Stimulated activated CD8-positive, alpha-beta memory T cell treated with anti-CD3 and anti-CD28 coated beads, Interleukin-15, amount 100 ng/mL, for 24 hours (primary cell): ENCODE results near the gene FGD6.
"Not testable (repeated sequence)": the region's sequence is repeated elsewhere in the genome, so short reads cannot be mapped to it uniquely, and the experiment has no call there.

ENCODE experiments used
- DNase-seq: peaks from one replicate; pipeline ENCODE4 v3.0.0-alpha.2; 2020; ENCODE audit warnings: low read depth

FGD6 gene

DNA sequence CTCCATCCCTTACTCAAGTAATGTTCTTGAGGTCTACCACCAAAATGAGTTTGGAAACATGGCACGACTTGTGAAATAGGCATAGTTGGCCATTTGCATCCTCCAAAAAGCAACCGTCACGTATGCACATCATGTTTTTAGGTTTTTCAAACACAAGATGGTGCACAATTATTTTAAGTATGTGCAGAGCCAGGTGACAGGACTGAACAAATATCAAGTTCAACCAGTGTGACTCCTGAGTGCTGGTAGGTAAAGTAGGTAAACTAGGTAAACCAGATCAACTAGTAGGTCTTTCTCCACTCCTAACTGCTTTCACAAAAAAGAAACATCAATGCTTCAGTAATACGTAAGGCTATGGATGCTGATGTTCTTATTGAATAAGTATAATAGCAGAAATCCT lies 39.1 kb downstream of the FGD6 start:
- no peak for DNase-seq

DNA sequence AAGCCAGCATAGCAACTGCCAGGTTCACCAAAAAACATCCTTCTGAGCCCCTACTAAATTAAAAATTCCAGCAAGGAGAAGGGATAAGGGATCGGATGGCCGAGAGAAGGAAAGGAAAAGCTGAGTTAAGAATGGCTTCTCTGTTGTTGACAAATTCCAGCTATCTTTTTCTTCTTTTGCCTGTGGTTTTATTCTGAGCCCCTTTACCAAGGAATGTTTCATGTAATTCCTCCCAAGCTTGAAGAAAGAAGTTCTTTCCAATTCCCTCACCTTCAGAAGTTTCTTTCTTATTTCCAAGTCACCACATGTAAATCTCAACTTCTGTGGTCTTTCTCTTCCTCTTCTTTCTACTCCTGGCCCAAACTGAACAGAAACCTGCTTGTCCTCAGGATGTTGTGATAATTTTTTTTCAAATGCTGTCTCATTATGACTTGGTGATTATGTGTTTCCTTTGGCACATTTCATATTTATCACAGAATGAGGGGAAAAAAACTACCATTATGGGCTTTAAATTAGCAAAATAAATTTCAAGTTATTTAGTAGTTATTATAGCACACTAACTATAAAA lies 40.0 kb downstream of the FGD6 start:
- DNase-seq = no peak

DNA sequence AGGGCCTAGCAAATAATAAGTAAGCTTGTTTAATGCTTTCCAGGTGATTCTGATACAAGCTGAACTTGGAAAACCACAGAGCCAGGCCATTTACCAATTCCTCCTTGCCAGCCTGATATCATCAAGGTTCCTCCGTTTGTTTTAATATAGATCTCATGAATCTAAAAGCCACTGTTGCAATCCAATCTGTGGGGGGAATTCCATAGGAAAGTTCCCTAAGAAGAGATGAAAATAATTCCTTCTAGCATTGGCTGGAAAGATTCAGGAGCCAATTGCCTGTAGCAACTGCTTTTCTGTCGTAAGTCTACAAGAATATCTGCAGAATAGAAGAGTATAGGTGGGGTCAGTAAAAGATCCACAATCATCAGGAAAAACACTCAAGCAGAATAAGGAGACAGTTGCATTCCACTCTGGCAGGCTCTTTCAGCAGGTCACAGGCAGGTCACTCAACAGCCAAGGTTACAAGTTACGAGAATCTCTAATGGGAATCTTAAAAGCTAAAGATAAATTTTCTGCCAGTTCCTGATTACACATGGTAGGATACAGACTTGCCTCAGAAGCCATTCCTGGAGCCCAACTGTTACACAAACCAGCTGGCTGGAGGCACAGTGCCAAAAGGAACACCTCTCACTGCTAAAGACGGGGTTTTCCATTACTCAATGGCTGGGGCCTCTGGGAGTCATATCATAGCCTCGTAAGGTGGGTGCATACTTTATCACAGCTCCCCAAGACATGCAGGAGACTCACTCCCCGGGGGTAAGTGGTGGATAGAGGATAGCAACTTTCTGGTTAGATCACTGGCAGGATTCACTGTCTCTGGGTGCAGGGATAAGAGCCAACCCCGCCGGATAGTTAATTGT lies 43.6 kb downstream of the FGD6 start:
- DNase-seq = no peak

DNA sequence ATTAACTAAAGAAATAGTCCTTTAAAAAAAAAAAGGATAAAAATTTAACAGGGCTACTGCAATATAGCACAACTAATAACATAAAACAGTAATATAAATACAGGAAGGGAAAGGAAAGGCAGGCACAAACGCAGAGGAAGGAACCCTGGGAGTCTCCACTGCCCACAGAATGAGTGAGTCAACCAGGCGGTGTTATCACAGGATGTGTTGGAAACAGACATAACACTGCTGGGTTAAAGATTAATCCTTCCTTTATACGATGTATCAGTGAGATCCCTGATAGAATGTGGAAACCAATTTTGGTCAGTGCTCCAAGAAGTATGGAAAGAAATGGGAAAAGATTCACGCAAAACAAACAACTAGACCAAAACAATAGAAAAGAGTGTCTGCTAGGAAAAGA lies 47.9 kb downstream of the FGD6 start:
- no peak for DNase-seq

DNA sequence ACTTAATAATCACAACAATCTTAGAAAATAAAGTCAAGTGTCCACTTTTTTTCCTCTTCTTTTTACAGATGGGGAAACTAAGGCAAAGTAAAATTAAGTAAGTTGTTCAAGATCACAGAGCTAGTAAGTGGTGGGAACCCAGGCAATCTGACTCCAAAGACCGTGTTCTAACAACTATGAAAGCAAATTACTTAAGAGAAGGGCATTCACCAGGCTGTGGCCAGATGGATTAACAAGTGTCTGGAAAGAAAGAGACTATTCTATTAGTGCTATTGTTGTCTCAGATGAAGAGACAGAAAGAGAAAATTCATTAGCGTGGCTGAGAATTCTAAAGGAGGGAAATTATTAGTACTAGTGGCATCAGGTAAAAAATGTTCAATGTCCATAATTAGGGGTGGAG lies 48.5 kb downstream of the FGD6 start:
- no peak for DNase-seq

DNA sequence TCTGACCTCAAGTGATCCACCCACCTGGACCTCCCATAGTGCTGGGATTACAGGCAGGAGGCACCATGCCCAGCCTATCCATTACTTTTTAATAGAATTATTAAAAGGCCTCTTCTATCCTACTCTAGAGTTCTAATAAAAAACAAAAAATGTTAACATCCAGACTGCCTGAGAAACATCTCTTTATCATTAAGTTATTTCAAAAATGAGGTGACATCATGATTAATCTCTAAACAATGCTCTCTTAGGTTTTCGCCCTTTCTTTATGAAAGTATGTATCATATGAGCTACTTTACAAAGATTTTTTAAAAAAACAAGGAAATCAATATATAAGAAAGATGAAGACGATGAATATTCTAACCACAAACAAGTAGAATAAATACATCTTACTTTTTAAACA lies 52.6 kb downstream of the FGD6 start:
- DNase-seq = no peak

DNA sequence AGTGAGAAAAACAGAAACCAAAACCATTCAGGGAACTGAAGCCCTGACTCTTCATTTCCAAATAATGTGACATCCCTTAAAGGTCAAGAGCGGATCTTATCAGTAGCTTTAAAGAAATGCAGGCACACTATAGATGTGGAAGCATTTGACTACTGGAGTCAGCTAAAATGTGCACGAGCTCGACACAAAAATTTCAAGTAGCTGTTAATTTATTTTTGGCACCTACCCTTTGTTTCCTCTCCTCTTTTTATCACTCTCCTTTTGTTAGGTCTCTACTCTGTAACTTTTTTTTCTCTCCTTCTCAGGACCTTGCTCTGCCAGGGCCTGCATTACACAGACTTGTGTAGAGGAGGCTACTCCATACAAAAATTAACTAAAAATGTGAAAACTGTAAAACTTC lies 58.3 kb downstream of the FGD6 start:
- DNase-seq = no peak

DNA sequence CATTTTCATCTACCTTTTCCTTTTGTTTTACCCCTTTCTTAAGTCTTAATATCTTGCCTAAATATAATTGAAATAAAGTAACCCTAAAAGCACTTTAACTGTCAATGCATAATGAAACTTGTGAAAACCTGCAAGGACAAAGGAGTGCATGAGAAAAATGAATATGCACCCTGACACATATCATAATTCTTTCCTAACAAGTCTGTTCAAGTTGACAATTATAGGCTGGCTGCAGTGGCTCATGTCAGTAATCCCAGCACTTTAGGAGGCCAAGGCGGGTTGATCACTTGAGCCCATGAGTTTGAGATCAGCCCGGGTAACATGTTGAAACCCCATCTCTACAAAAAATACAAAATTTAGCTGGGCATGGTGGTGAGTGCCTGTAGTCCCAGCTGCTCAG lies 65.4 kb downstream of the FGD6 start:
- no peak for DNase-seq

DNA sequence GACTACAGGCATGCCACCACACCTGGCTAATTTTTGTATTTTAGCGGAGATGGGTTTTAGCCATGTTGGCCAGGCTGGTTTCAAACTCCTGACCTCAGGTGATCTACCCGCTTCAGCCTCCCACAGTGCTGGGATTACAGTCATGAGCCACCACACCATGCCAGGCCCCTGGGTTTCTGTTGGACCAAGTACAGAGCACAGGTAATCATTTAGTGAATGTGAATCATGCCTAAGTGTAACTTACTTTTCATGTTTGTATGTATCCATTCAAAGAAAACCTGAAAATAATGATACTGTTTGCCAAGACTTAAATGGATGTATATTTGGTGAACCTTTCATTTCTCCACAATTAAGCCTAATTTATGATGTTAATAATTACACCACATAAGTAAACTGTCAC lies 65.9 kb downstream of the FGD6 start:
- no peak for DNase-seq

DNA sequence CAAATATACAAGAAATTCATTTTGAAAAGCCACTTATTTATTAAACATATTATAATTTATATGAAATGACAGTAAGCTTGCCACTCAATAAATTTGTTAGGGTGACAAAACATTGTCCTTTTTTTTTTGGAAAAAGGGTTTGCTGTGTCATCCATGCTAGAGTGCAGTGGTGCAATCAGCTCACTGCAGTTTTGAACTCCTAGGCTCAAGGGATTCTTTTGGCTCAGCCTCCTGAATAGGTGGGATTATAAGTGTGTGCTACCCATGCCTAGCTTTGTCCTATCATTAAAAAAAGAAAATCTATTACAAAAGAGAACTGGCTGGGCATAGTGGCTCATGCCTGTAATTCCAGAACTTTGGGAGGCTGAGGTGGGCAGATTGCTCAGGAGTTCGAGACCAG lies 66.8 kb downstream of the FGD6 start:
- no peak for DNase-seq

DNA sequence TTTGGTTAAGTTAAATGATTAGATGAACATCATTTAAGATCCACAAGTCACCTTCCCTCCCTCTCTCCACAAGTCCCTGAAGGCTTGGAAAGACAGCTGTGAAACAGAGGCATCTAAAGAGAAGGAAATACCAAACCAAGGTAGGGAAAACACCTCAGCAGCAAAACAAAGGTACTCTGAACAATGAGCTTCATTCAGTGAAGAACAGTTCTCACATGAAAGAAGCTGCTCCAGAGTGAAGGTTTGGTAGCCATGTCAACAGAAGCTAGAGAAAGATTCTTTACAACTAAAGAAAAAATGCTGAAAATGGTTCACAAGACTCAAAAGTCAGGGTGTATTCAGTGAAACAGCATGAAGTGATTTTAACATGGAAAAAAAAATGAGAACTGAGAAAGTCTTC lies 69.4 kb downstream of the FGD6 start:
- no peak for DNase-seq

DNA sequence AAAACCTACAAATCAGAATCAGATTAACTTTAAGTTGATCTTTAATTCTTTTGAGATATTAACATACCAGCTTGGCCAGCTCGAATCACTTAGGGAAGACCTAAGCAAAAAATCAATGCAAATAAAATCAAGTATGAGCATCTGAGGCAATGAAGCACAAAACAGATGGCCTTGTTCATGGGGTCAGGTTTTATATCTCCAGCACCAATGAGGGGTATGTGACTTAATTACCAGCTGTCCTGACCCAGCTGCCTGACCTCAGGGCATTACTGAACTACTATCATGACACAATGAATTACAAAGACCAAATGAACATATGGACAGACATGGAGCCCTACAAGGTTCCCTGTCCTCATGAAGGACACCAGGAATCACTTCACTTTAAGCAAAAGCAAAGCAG lies 70.5 kb downstream of the FGD6 start:
- DNase-seq = no peak

DNA sequence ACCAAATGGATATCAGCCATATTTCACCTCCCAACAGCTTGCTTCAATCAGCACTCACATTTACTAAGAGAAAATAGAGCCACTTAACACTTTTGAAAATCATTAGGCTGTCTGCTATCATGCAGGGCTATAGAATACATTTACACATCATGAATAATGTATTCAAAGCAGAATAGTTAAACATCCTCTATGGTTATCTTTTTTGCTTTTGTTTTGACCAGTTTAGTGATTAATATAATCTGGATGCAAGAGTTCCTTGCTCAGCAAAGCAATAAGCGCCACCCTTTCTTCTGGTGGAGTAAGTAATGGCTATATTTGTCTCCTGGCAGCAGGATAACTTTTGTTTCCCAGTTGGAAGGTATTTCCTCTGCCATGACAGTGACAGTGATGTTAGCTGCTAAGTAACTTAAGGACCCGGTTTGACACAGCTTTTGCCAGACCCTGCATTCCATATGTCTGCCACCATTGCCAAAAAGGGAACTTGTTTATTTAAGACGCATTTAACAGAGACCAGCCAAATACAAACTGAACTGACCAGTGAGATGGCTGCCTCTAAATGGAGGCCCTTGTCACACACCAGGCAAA lies 73.6 kb downstream of the FGD6 start:
- DNase-seq = no peak

DNA sequence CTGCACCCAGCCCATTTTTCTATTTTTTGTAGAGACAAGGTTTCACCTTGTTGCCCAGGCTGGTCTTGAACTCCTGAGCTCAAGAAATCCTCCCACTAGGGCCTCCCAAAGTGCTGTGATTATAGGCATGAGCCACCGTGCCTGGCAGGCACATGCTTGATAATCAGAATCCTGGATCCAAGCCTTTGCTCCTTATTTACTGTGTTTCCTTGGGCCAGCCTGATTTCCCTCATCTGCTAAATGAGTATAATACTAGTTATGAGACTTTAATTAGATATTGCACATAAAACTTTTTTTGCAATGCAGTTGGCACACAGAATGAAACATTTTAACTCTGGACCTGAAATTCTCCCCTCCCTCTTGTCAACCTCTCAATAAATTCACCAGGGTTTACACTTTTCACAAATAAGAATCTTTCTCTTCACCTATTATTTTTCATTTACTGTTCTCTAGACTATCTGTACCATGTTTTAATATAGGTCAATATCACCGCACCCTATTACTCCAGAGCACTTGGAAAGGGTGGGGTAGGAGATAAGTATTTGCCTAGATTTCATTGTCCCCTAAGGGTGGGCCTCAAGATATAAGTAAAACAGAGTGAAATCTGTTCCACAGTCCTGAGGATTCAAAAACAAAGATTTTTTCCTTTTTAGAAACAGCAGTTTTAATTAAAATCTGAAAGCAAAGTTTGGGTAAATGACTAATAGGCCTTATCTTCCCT lies 74.7 kb downstream of the FGD6 start:
- no peak for DNase-seq

DNA sequence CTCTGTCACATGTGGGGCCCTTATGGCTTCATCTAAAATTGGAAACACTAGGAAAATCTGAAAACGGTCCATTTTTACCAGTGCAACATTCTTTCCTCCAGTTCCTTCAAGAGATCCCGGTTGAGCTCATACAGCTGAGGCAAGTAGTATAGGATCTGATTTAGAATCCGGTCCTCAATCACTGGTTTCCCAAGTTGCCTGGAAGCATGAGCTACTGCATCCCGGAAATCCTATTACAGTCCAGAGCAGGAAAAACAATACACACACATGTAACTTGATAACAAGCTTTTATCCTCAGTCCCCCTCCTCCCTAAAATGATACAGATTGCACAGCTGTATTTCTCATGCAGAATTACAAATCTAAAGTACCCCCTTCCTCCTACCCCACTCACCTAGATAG lies 76.0 kb downstream of the FGD6 start:
- DNase-seq = no peak

DNA sequence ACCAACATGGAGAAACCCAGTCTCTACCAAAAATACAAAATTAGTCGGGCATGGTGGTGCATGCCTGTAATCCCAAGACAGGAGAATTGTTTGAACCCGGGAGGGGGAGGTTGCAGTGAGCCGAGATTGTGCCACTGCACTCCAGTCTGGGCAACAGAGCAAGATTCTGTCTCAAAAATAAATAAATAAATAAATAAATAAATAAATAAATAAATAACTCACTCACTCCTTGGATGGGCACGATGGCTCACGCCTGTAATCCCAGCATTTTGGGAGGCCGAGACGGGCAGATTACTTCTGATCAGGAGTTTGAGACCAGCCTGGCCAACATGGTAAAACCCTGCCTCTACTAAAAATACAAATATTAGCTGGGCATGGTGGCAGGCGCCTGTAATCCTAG lies 79.2 kb downstream of the FGD6 start:
- not testable (repeated sequence) for DNase-seq

DNA sequence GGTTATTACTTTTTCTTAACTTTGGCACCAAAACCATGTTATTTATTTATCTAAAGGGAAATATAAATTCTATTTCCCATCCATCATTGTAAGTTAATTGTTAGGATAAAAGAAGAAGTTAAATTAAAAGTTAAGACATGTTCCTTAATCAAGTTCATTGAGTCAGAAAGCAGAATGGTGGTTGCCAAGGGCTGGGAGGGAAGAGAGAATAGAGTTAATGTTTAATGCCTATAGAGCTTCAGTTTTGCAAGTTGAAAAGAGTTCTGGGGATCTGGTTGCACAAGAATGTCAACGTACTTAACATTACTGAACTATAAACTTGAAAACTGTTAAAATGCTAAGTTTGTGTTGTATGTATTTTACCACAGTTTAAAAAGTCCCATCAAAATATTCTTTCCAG lies 80.7 kb downstream of the FGD6 start:
- DNase-seq = no peak

DNA sequence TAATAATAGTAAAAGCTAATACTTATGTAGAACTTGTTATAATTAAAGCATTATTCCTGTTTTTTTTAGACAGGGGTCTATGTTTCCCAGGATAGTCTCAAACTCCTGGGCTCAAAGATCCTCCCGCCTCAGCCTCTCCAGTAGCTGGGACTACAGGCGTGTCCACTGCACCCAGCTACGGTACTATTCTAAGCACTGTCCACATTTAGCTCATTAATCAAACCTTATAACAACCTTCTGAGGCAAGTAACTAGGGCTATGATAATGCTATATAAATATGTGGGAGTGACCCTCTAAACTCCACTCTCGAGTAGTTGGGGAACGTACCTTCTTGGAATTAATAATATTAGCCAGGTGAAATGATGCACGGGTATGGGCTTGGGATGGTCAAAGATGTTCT lies 83.2 kb downstream of the FGD6 start:
- no peak for DNase-seq

DNA sequence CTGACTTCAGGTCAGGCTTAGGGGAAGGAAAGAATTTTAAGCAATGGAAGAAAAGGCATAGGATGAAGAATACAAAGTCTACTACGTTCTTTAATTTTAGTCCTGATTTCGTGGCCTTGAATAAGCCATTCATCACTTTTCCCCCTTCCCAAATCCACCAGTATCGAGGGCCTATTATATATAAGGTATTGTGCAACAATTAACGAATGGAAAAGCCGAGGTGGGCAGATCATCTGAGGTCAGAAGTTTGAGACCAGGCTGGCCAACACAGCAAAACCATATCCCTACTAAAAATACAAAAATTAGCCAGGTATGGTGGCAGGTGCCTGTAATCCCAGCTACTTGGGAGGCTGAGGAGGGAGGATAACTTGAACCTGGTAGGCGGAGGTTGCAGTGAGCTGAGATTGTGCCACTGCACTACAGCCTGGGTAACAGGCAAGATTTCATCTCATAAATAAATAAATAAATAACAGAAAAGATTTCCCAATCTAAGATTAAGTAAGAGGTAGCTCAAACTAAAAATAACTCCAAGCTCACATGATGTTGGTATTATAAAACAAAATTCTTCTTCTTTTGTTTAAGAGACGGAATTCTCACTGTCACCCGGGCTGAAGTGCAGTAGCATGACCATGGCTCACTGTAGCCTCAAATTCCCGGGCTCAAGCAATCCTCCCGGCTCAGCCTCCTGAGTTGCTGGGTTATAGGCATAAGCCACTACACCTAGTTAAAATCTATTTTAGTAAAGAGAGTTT lies 85.5 kb downstream of the FGD6 start:
- DNase-seq = no peak

DNA sequence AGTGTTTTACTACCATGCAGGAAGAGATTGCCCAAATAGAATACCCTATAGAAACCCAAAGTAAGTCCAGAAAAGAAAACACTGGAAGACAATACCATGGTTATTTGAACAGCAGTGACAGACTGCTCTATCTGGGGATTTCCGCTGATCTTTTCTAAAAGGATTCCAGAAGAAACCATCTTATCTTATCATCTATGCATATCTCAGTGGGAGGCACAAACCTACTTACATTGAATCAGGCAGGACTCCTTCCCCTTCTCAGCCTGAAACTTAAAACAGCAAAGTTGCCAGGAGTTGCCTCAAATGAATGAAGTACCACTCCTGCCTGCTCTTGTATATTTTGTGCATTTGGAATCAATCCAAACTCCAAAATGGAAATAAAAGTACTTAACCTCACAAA lies 87.2 kb downstream of the FGD6 start:
- no peak for DNase-seq

DNA sequence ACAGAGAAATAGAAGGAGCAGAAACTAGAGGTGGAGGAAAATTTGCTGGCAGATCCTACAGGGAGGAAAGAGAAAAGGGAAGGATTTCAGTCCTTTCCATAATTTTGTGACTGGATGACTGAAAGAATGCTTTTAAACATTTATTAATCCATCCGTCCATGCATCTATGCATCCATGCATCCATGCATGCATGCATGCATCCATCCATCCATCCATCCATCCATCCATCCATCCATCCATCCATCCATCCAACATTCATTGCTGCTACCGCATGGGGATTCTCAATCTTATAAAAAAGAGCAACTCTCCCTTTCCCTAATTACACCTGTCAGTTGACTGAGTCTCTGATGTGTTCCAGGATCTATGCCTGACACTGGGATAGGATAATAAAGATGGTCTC lies 88.2 kb downstream of the FGD6 start:
- no peak for DNase-seq

DNA sequence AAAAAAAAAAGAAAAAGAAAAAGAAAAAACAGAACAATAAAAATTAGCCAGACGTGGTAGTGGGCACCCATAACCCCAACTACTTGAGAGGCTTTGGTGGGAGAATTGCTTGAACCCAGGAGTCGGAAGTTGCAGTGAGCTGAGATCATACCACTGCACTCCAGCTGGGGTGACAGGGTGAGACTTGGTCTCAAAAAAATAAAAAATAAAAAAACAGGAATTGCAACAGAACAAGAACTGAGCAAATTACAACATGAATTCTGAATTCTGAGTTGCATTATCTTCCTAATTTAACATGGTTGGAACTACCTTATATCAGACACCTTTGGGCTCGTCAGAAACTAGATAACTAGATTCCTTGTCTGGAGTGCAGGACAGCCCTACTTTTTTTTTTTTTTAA lies 90.5 kb downstream of the FGD6 start:
- no peak for DNase-seq
